GM12878 (cell line): ENCODE measurements around the gene PEX16. TPM values are rescaled to one million over a fixed set of nuclear protein-coding genes. Genes with fewer than 3 reads are reported as not detected.

Source experiments
- ATF2 ChIP-seq: IDR thresholded peaks from 2 replicates; pipeline ENCODE4 v1.6.1; 2012; ENCODE audit warnings: low read length, inconsistent platforms
- CBX5 ChIP-seq: sonication (generic); IDR thresholded peaks from 2 replicates; pipeline ENCODE4 v1.6.1; 2016; ENCODE audit warnings: low read depth, moderate library complexity, mild to moderate bottlenecking, inconsistent platforms
- CREM ChIP-seq: IDR thresholded peaks from 2 replicates; pipeline ENCODE4 v1.6.1; 2014; ENCODE audit warnings: antibody characterized with exemption, low read depth
- DPF2 ChIP-seq: fragments of 450-650 bp; IDR thresholded peaks from 2 replicates; pipeline ENCODE4 v1.6.1; 2017; ENCODE audit warnings: mild to moderate bottlenecking
- ELK1 ChIP-seq: IDR thresholded peaks from 2 replicates; pipeline ENCODE4 v1.6.1; 2012; ENCODE audit warnings: low read depth, low read length, improper control_type of control experiment
- FOS ChIP-seq: IDR thresholded peaks from 3 replicates; pipeline ENCODE4 v1.6.1; 2011; ENCODE audit warnings: borderline replicate concordance; ENCODE audit not compliant: insufficient read length; ENCODE audit errors: extremely low read depth
- LARP7 ChIP-seq: fragments of 450-650 bp; IDR thresholded peaks from 2 replicates; pipeline ENCODE4 v1.6.1; 2017; ENCODE audit warnings: mild to moderate bottlenecking
- MEF2A ChIP-seq: IDR thresholded peaks from 2 replicates; pipeline ENCODE4 v1.6.1; 2011; ENCODE audit warnings: low read depth, mild to moderate bottlenecking, low read length, moderate library complexity; ENCODE audit not compliant: insufficient read depth
- MLLT1 ChIP-seq: fragments of 450-650 bp; IDR thresholded peaks from 2 replicates; pipeline ENCODE4 v1.6.1; 2016; ENCODE audit warnings: mild to moderate bottlenecking
- NBN ChIP-seq: fragments of 450-650 bp; IDR thresholded peaks from 2 replicates; pipeline ENCODE4 v1.6.1; 2016
- PRDM15 ChIP-seq: fragments of 450-650 bp; formaldehyde crosslinking; IDR thresholded peaks from 2 replicates; pipeline ENCODE4 v1.4.0; 2020; ENCODE audit warnings: mild to moderate bottlenecking, moderate library complexity
- RAD21 ChIP-seq: IDR thresholded peaks from 2 replicates; pipeline ENCODE4 v1.6.1; 2011; ENCODE audit warnings: mild to moderate bottlenecking, low read depth, low read length, moderate library complexity; ENCODE audit not compliant: insufficient read depth
- SKIL ChIP-seq: fragments of 450-650 bp; IDR thresholded peaks from 2 replicates; pipeline ENCODE4 v1.6.1; 2017; ENCODE audit warnings: mild to moderate bottlenecking, low read depth, inconsistent platforms; ENCODE audit not compliant: poor library complexity, severe bottlenecking
- TCF12 ChIP-seq: IDR thresholded peaks from 2 replicates; pipeline ENCODE4 v1.6.1; 2011; ENCODE audit warnings: low read depth, mild to moderate bottlenecking, low read length
- TCF7 ChIP-seq: IDR thresholded peaks from 2 replicates; pipeline ENCODE4 v1.6.1; 2014; ENCODE audit warnings: antibody characterized with exemption, borderline replicate concordance
- WRNIP1 ChIP-seq: IDR thresholded peaks from 2 replicates; pipeline ENCODE4 v1.6.1; 2011; ENCODE audit warnings: low read depth, low read length, improper control_type of control experiment, borderline replicate concordance
- YBX1 ChIP-seq: fragments of 450-650 bp; IDR thresholded peaks from 2 replicates; pipeline ENCODE4 v1.6.1; 2016; ENCODE audit warnings: antibody characterized with exemption
- YY1 ChIP-seq: IDR thresholded peaks from 2 replicates; pipeline ENCODE4 v1.6.1; 2011; ENCODE audit warnings: low read depth, mild to moderate bottlenecking, low read length
- ZNF207 ChIP-seq: fragments of 450-650 bp; IDR thresholded peaks from 2 replicates; pipeline ENCODE4 v1.6.1; 2014; ENCODE audit warnings: antibody characterized with exemption, mild to moderate bottlenecking, borderline replicate concordance
- polyA plus RNA-seq, 11 experiments: library from polyadenylated mRNA; depleted of rRNA in 4 of 11; unstranded in 6 of 11; stranded (reverse) in 5 of 11; fragments of >200 nt; fragmentation: Nextera tagmentation in 4 of 11; fragmentation: Illumina TruSeq in 1 of 11; extraction: Ambion mirVana in 4 of 11; extraction: Trizol in 1 of 11; gene quantifications; 1 replicate in 1 of 11; 2 replicates in 10 of 11; pipeline versions ENCODE4 v1.2.1 to v1.2.3, GENCODE V29; 2011 to 2016; ENCODE audit warnings: inconsistent platforms in 2 of 11, missing spikeins in 2 of 11, low read depth in 1 of 11
- total RNA-seq, 4 experiments: library from RNA; depleted of rRNA in 3 of 4; stranded (reverse); fragments of >200 nt in 3 of 4; fragmentation: Illumina TruSeq in 1 of 4; extraction: Trizol in 1 of 4; gene quantifications; 2 replicates each; pipeline versions ENCODE4 v1.2.1 to v1.2.3, GENCODE V29; 2013 to 2021

PEX16 gene
- total and polyA plus RNA-seq, 10 of the 15 experiments (the other 5 are each of a cell fraction or from before 2014, with no cell fraction given): 1.4 to 53.5 (median 27.6) TPM

- TF ChIP-seq PRDM15 (no peak), CBX5 (no peak), CREM (no peak), ZNF207 (peak; percentile 21), YBX1 (no peak), TCF12 (no peak), WRNIP1 (no peak), TCF7 (no peak), SKIL (no peak), ATF2 (no peak), DPF2 (no peak; the same call in 1 of the 2 replicates), ELK1 (peak; percentile 47; the same call in 1 of the 2 replicates), FOS (no peak), LARP7 (peak; percentile 83; the same call in 1 of the 2 replicates), MEF2A (no peak), MLLT1 (peak; percentile 100), YY1 (peak; percentile 84), RAD21 (no peak), NBN (0 out of 2 replicates have a peak, but pooled peaks have one; percentile 49)
Measured at GRCh38 chr11:45917623-45918330, at the start of gene PEX16 (continued).
